Lower lobe of right lung (tissue), 2 donors: ENCODE measurements around the gene LRFN4. TPM values are rescaled to one million over a fixed set of nuclear protein-coding genes. Genes with fewer than 3 reads are reported as not detected.
A peak's percentile ranks its signal among the peaks of the same experiment; 100 is the strongest.

Experiments used
- ATAC-seq, 2 donors: fragments of 200-7000 bp; cut with Tn5 transposase; one replicate each; pipeline ENCODE4 v1.9.1; 2020 to 2022; ENCODE audit warnings: mild to moderate bottlenecking in 2 of 2, moderate library complexity in 2 of 2
- DNase-seq: peaks from one replicate; pipeline ENCODE4 v3.0.0-alpha.2; 2020
- H3K27ac ChIP-seq: fragments of 200-600 bp; one replicate; pipeline ENCODE4 v1.8.0; 2022
- H3K27me3 ChIP-seq: fragments of 200-600 bp; one replicate; pipeline ENCODE4 v1.8.0; 2022; ENCODE audit warnings: low read depth
- H3K36me3 ChIP-seq: fragments of 200-600 bp; one replicate; pipeline ENCODE4 v1.8.0; 2022; ENCODE audit warnings: mild to moderate bottlenecking
- H3K4me1 ChIP-seq: fragments of 200-600 bp; one replicate; pipeline ENCODE4 v1.8.0; 2022
- H3K4me3 ChIP-seq: fragments of 200-600 bp; one replicate; pipeline ENCODE4 v1.8.0; 2022; ENCODE audit warnings: mild to moderate bottlenecking
- H3K9me3 ChIP-seq: fragments of 200-600 bp; one replicate; pipeline ENCODE4 v1.8.0; 2022
- CTCF ChIP-seq: fragments of 200-600 bp; IDR thresholded peaks from one replicate; pipeline ENCODE4 v1.8.0; 2022; ENCODE audit warnings: antibody characterized with exemption, mild to moderate bottlenecking
- intact Hi-C: fragments of 100-400 bp; cut with DNase I; formaldehyde crosslinking; loops from one replicate; pipeline ENCODE4 v1.11.0; 2022
- total RNA-seq: library from RNA; stranded (reverse); fragmentation: NEBNext Ultra II Directional; extraction: Animal tissue kit (Norgen Biotek cat#: 25700); gene quantifications from one replicate; pipeline ENCODE4 v1.2.1, GENCODE V29; 2021
- donor health status: DM: no; HTN: yes; CAD: no; lungs with severe emphysema.

LRFN4 gene
- total RNA-seq, 1 donor from 2014 or later, result 15.7 TPM

GRCh38 chr11:66868726-66869566 is 12.1 kb downstream of the LRFN4 start:
- Histone ChIP-seq H3K4me1 (no peaks in the 10 kb centered on the region), H3K27me3 (no peaks in the 10 kb centered on the region), H3K27ac (no peak overlapping the region), H3K9me3 (no peaks in the 10 kb centered on the region), H3K36me3 (peaks cover 3% of the 10 kb centered on the region), H3K4me3 (no peak overlapping the region)
- intact Hi-C loops, result no loop called here
- DNase-seq, result peak; percentile 85
- ATAC-seq, result peak; percentile 83 to 90
- TF ChIP-seq CTCF, result peak; percentile 50

GRCh38 chr11:66869567-66869870 is 12.7 kb downstream of the LRFN4 start:
- H3K27me3 ChIP-seq, result no peaks in the 10 kb centered on the region
- peaks cover 3% of the 10 kb centered on the region for H3K36me3 ChIP-seq
- DNase-seq (no peak), ATAC-seq (no peak)
- H3K4me3 ChIP-seq, result no peak overlapping the region
- H3K4me1 ChIP-seq, result no peaks in the 10 kb centered on the region
- no peak overlapping the region for H3K27ac ChIP-seq
- no peak for TF ChIP-seq CTCF
- intact Hi-C loops, result no loop called here
- no peaks in the 10 kb centered on the region for H3K9me3 ChIP-seq

- DNase-seq (no peak), ATAC-seq (no peak)
- Histone ChIP-seq H3K27ac (no peak overlapping the region), H3K27me3 (no peaks in the 10 kb centered on the region), H3K36me3 (peaks cover 3% of the 10 kb centered on the region), H3K4me3 (no peak overlapping the region), H3K9me3 (no peaks in the 10 kb centered on the region), H3K4me1 (no peaks in the 10 kb centered on the region)
- intact Hi-C loops, result no loop called here
- no peak for TF ChIP-seq CTCF
Observed at GRCh38 chr11:66870131-66870530, 13.3 kb downstream of the LRFN4 start.

GRCh38 chr11:66870616-66871520 is 14.0 kb downstream of the LRFN4 start:
- Histone ChIP-seq H3K9me3 (no peaks in the 10 kb centered on the region), H3K27me3 (no peaks in the 10 kb centered on the region), H3K4me1 (no peaks in the 10 kb centered on the region), H3K4me3 (no peak overlapping the region), H3K27ac (no peak overlapping the region), H3K36me3 (peaks cover 3% of the 10 kb centered on the region)
- intact Hi-C loops, result no loop called here
- no peak for TF ChIP-seq CTCF
- DNase-seq, result no peak
- no peak for ATAC-seq

- Histone ChIP-seq H3K4me3 (no peak overlapping the region), H3K36me3 (peaks cover 3% of the 10 kb centered on the region), H3K4me1 (no peaks in the 10 kb centered on the region), H3K27me3 (no peaks in the 10 kb centered on the region), H3K27ac (no peak overlapping the region), H3K9me3 (no peaks in the 10 kb centered on the region)
- no peak for ATAC-seq
- DNase-seq, result no peak
- intact Hi-C loops, result no loop called here
- no peak for TF ChIP-seq CTCF
Observed at GRCh38 chr11:66871521-66871901, 14.6 kb downstream of the LRFN4 start.
